A549 (cell line): ENCODE results near the gene PPM1H. TPM values are rescaled to one million over a fixed set of nuclear protein-coding genes. Genes with fewer than 3 reads are reported as not detected.
A peak's percentile ranks its signal among the peaks of the same experiment; 100 is the strongest.

Source experiments
- ATAC-seq, 2 experiments: fragments of 200-7000 bp in 1 of 2; fragments of >200 bp in 1 of 2; cut with Nextera tagmentation in 1 of 2; cut with Tn5 transposase in 1 of 2; 3 replicates each; pipeline versions ENCODE4 v1.8.0 to v1.9.1; 2018 to 2020; ENCODE audit warnings: mild to moderate bottlenecking in 1 of 2, moderate library complexity in 1 of 2
- CTCF ChIA-PET: fragments of 300-600 bp; sonication (Branson Sonifier 250); formaldehyde crosslinking; extraction: SDS; loops from one replicate; lab custom pipeline; 2021; ENCODE audit warnings: antibody characterized with exemption, inconsistent platforms; lab: Yijun Ruan, JAX
- POLR2A ChIA-PET: fragments of 350-600 bp; formaldehyde crosslinking; extraction: SDS; loops from one replicate; lab custom pipeline; 2021; ENCODE audit warnings: antibody characterized with exemption, inconsistent platforms; lab: Yijun Ruan, JAX
- DNase-seq, 2 experiments: peaks; one replicate each; pipeline versions ENCODE4 v3.0.0 to v3.0.0-alpha.2; 2011 to 2016; ENCODE audit warnings: low read depth in 1 of 2, low spot score in 1 of 2
- FAIRE-seq: peaks from 2 replicates; lab custom pipeline; 2011; peaks lifted over from hg19 to GRCh38; lab: Jason Lieb, UNC
- H3K27ac ChIP-seq, 2 experiments: fragments of >200 bp; sonication (Bioruptor Twin); formaldehyde crosslinking; 3 replicates each; pipeline ENCODE4 v1.5.1; 2016 to 2017
- H3K4me1 ChIP-seq: fragments of >200 bp; sonication (Bioruptor Twin); formaldehyde crosslinking; 3 replicates; pipeline ENCODE4 v1.6.1; 2016
- H3K4me2 ChIP-seq: fragments of >200 bp; sonication (Bioruptor Twin); formaldehyde crosslinking; 3 replicates; pipeline ENCODE4 v1.6.1; 2016
- H3K4me3 ChIP-seq: fragments of >200 bp; sonication (Bioruptor Twin); formaldehyde crosslinking; 3 replicates; pipeline ENCODE4 v1.5.1; 2016
- H3K9me3 ChIP-seq: fragments of >200 bp; sonication (Bioruptor Twin); formaldehyde crosslinking; 3 replicates; pipeline ENCODE4 v1.6.1; 2016
- CBX8 ChIP-seq: fragments of 200-600 bp; sonication (generic); IDR thresholded peaks from 2 replicates; pipeline ENCODE4 v1.6.1; 2016
- CHD4 ChIP-seq: fragments of 200-600 bp; sonication (generic); IDR thresholded peaks from 2 replicates; pipeline ENCODE4 v1.6.1; 2016; ENCODE audit warnings: antibody characterized with exemption, mild to moderate bottlenecking, borderline replicate concordance
- EHMT2 ChIP-seq: fragments of 200-600 bp; sonication (generic); IDR thresholded peaks from 2 replicates; pipeline ENCODE4 v1.6.1; 2016; ENCODE audit warnings: antibody characterized with exemption, low read depth, mild to moderate bottlenecking, moderate library complexity
- ESRRA ChIP-seq: fragments of 150-350 bp; IDR thresholded peaks from 2 replicates; pipeline ENCODE4 v1.6.1; 2014; ENCODE audit warnings: mild to moderate bottlenecking, low read length, borderline replicate concordance
- HDAC2 ChIP-seq: fragments of 200-600 bp; sonication (generic); IDR thresholded peaks from 2 replicates; pipeline ENCODE4 v1.6.1; 2016
- HOXA7 ChIP-seq: fragments of 250-450 bp; sonication (Bioruptor Pico); IDR thresholded peaks from 2 replicates; pipeline ENCODE4 v1.5.0; 2020; ENCODE audit warnings: mild to moderate bottlenecking, moderate library complexity
- HOXB13 ChIP-seq: fragments of 250-450 bp; sonication (Bioruptor Pico); IDR thresholded peaks from 2 replicates; pipeline ENCODE4 v1.5.0; 2020; ENCODE audit warnings: low read depth, mild to moderate bottlenecking, moderate library complexity
- JUNB ChIP-seq: fragments of >200 bp; sonication (Bioruptor Twin); formaldehyde crosslinking; IDR thresholded peaks from 2 replicates; pipeline ENCODE4 v1.6.1; 2016
- KDM1A ChIP-seq: fragments of 200-600 bp; sonication (generic); IDR thresholded peaks from 2 replicates; pipeline ENCODE4 v1.6.1; 2016; ENCODE audit warnings: low read depth, mild to moderate bottlenecking
- KDM5A ChIP-seq: fragments of 200-600 bp; sonication (generic); IDR thresholded peaks from 2 replicates; pipeline ENCODE4 v1.6.1; 2016; ENCODE audit warnings: antibody characterized with exemption, mild to moderate bottlenecking
- MAFK ChIP-seq: fragments of 450-650 bp; IDR thresholded peaks from 2 replicates; pipeline ENCODE4 v1.6.1; 2014; ENCODE audit not compliant: partially characterized antibody
- PHF8 ChIP-seq: fragments of 200-600 bp; sonication (generic); IDR thresholded peaks from 2 replicates; pipeline ENCODE4 v1.6.1; 2016; ENCODE audit warnings: low read depth, mild to moderate bottlenecking, antibody characterized with exemption, moderate library complexity, borderline replicate concordance
- RAD21 ChIP-seq, 2 experiments: fragments of >200 bp in 1 of 2; sonication (Bioruptor Twin) in 1 of 2; formaldehyde crosslinking in 1 of 2; IDR thresholded peaks in 1 of 2; conservative IDR thresholded peaks in 1 of 2; 2 replicates in 1 of 2; 3 replicates in 1 of 2; pipeline ENCODE4 v1.6.1; 2012 to 2018; ENCODE audit warnings: inconsistent platforms in 1 of 2
- ZSCAN20 ChIP-seq: fragments of 250-450 bp; sonication (Bioruptor Pico); IDR thresholded peaks from 2 replicates; pipeline ENCODE4 v1.8.0; 2022; ENCODE audit warnings: mild to moderate bottlenecking, moderate library complexity
- WGBS: methylation state at CpG from one replicate; pipeline ENCODE4 v1.1.6; 2017; ENCODE audit errors: missing lambda C conversion rate; 5-methylcytosine and 5-hydroxymethylcytosine counted together
- polyA plus RNA-seq, 4 experiments: library from polyadenylated mRNA; depleted of rRNA in 3 of 4; stranded (reverse); fragments of >200 nt; fragmentation: RNase III in 1 of 4; extraction: RNeasy Plus Mini Kit Qiagen cat#74134 plus additional on column Dnase treatment in 1 of 4; gene quantifications; 2 replicates in 3 of 4; 3 replicates in 1 of 4; pipeline ENCODE4 v1.2.3, GENCODE V29; 2011 to 2017
- TF ChIP-seq, protein P1 (sequence below): fragments of >200 bp; sonication (Bioruptor Twin); formaldehyde crosslinking; IDR thresholded peaks from 3 replicates; pipeline ENCODE4 v1.6.1; 2016
- TF ChIP-seq, protein P2 (sequence below): fragments of >200 bp; sonication (Bioruptor Twin); formaldehyde crosslinking; IDR thresholded peaks from 2 replicates; pipeline ENCODE4 v1.6.1; 2016
- TF ChIP-seq, protein P3 (sequence below): fragments of 450-650 bp; IDR thresholded peaks from 2 replicates; pipeline ENCODE4 v1.6.1; 2014; ENCODE audit warnings: antibody characterized with exemption
- TF ChIP-seq, protein P4 (sequence below): fragments of 250-450 bp; sonication (Bioruptor Pico); IDR thresholded peaks from 2 replicates; pipeline ENCODE4 v1.5.0; 2021; ENCODE audit warnings: mild to moderate bottlenecking, moderate library complexity, borderline replicate concordance

PPM1H gene
- polyA plus RNA-seq, 2 of the 4 experiments (the other 2 are of a cell fraction), result 7.8 TPM

DNA sequence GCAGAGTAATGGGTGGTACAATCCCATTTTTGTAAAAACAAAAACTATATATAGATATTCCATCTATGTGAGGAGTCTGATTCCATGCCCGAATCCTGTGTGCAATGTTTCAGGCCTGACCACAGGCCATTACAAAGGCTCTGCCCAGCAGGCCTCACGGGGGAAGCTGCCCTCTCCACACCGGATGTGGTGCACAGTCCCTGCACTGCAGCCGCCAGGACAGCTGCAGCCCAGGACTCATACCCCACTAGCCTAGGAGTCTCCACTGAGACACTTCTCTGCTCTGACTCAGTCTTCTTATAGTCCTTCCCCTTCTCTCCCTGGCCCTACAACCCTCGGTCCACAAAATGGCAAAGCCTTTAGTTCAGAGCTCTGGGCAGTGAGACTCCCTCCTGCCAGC, 190.4 kb downstream of the PPM1H start:
- peak in 1 of 2 experiments; percentile 44; a peak in 2 of 6 replicates for ATAC-seq

DNA sequence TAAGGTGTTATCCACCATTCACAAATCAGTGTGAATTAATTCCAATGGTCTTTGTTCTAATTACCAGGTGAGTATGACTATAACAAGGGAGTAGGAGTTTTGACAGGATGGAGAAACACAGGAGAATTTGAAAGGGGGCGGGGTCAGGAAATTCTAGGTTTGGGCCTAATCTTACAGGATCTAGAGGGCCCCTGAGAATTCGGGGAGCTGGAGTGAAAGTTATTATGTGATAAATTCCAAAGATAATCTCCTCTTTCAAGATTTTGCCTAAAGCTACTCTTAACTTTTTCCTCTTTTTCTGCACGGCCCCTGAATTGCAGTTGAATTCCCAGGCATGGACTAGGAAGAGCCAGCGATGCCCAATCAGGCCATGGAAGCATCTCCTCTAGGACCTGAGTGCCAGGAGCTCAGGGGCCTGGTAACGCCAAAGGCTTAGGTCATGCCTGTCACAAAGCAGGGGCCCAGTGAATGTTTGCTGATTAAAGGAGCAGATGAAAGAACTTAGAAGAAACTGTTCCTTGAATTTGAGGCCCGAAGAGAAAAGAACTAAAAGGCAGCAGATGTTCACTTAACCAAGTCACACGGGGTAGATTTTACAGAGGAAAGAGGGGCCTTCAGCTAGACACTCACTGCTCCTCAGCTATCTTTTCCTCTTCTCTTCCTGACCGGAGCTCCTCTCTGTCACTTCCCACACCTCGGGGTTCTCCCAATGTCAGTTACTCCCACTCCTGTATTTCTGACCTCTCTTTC, 195.5 kb downstream of the PPM1H start:
- Histone ChIP-seq H3K27ac (peak overlapping the region; percentile 15 to 94; a peak in 4 of 6 replicates), H3K4me2 (no peak overlapping the region), H3K4me3 (no peak overlapping the region), H3K9me3 (no peaks in the 10 kb centered on the region), H3K4me1 (peaks cover 38% of the 10 kb centered on the region)
- TF ChIP-seq CHD4 (no peak), HOXB13 (CRISPR knock-in tag) (no peak), EHMT2 (no peak), ZSCAN20 (CRISPR knock-in tag) (no peak), JUNB (no peak), HDAC2 (no peak), ESRRA (no peak), KDM1A (no peak), MAFK (no peak), KDM5A (no peak)
- TF ChIP-seq, protein P1, sequence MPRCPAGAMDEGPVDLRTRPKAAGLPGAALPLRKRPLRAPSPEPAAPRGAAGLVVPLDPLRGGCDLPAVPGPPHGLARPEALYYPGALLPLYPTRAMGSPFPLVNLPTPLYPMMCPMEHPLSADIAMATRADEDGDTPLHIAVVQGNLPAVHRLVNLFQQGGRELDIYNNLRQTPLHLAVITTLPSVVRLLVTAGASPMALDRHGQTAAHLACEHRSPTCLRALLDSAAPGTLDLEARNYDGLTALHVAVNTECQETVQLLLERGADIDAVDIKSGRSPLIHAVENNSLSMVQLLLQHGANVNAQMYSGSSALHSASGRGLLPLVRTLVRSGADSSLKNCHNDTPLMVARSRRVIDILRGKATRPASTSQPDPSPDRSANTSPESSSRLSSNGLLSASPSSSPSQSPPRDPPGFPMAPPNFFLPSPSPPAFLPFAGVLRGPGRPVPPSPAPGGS, result no peak
- TF ChIP-seq, protein P2, sequence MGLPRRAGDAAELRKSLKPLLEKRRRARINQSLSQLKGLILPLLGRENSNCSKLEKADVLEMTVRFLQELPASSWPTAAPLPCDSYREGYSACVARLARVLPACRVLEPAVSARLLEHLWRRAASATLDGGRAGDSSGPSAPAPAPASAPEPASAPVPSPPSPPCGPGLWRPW, result no peak
- TF ChIP-seq, protein P3, sequence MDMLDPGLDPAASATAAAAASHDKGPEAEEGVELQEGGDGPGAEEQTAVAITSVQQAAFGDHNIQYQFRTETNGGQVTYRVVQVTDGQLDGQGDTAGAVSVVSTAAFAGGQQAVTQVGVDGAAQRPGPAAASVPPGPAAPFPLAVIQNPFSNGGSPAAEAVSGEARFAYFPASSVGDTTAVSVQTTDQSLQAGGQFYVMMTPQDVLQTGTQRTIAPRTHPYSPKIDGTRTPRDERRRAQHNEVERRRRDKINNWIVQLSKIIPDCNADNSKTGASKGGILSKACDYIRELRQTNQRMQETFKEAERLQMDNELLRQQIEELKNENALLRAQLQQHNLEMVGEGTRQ, result no peak
- 89% methylated on average over 9 of the region's 9 CpGs for WGBS
- FAIRE-seq, result no peak
- CTCF ChIA-PET, result interaction anchor here (0.6 to 1.6 kb wide), 4 partner anchors 10 to 158 kb away, joined by 3 to 6 read pairs (median 3); no protein-coding TSS in a partner anchor
- POLR2A ChIA-PET, result interaction anchor here (1.1 kb wide), 1 partner anchor 46 kb away, joined by 3 read pairs; no protein-coding TSS in a partner anchor
- no peak for DNase-seq
- no peak for ATAC-seq

More for the DNA sequence above, 190.4 kb downstream of the PPM1H start:
- Histone ChIP-seq H3K4me2 (no peak overlapping the region), H3K9me3 (no peaks in the 10 kb centered on the region), H3K4me1 (peaks cover 25% of the 10 kb centered on the region), H3K27ac (peak overlapping the region; percentile 36 to 62; a peak in 4 of 6 replicates), H3K4me3 (no peak overlapping the region)
- FAIRE-seq (no peak), DNase-seq (no peak)
- TF ChIP-seq RAD21 (conservative IDR thresholded peaks at IDR 0.05 in 1 of 2, IDR thresholded peaks at IDR 0.05 in 1 of 2), result no peak
- ChIA-PET POLR2A (no interaction called here), CTCF (interaction anchor here (0.6 to 1.1 kb wide), 3 partner anchors 36 to 163 kb away, joined by 3 read pairs; no protein-coding TSS in a partner anchor)
- WGBS, result 94% methylated on average over 5 of the region's 5 CpGs

DNA sequence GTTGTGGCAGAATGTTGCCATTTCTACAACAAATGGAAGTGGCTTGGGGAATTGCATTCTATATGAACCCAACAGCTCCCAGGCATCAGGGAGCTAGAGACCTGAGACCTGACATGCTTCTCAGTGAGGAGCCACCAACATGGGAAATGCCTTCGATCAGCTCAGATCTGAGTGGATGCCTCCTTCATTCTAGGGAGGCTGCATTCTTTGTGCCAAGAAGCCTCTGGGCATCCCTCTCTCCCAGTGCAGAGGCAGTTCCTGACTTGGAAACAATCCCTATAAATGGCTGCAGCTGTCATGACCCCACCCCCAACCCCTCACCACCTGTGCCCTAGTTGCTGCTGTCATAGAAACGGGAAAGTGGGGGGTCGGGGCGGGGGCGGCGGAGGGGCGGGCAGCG, 196.3 kb downstream of the PPM1H start:
- ChIA-PET CTCF (interaction anchor here (0.7 to 1.6 kb wide), 6 partner anchors 9 to 157 kb away, joined by 3 to 6 read pairs (median 3); no protein-coding TSS in a partner anchor), POLR2A (interaction anchor here (1.1 kb wide), 1 partner anchor 47 kb away, joined by 3 read pairs; no protein-coding TSS in a partner anchor)
- Histone ChIP-seq H3K4me1 (peaks cover 46% of the 10 kb centered on the region), H3K27ac (peak overlapping the region; percentile 94 to 98), H3K4me3 (no peak overlapping the region), H3K9me3 (no peaks in the 10 kb centered on the region), H3K4me2 (peak overlapping the region; percentile 7; the same call in 1 of the 3 replicates)
- no peak for TF ChIP-seq CBX8
- no peak for TF ChIP-seq RAD21 (conservative IDR thresholded peaks at IDR 0.05 in 1 of 2, IDR thresholded peaks at IDR 0.05 in 1 of 2)
- no peak for TF ChIP-seq PHF8
- TF ChIP-seq, protein P4, sequence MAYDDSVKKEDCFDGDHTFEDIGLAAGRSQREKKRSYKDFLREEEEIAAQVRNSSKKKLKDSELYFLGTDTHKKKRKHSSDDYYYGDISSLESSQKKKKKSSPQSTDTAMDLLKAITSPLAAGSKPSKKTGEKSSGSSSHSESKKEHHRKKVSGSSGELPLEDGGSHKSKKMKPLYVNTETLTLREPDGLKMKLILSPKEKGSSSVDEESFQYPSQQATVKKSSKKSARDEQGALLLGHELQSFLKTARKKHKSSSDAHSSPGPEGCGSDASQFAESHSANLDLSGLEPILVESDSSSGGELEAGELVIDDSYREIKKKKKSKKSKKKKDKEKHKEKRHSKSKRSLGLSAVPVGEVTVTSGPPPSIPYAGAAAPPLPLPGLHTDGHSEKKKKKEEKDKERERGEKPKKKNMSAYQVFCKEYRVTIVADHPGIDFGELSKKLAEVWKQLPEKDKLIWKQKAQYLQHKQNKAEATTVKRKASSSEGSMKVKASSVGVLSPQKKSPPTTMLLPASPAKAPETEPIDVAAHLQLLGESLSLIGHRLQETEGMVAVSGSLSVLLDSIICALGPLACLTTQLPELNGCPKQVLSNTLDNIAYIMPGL (CRISPR knock-in tag), result no peak
- TF ChIP-seq HOXA7 (CRISPR knock-in tag), result no peak
- TF ChIP-seq MAFK, result no peak
- no peak for FAIRE-seq
- no peak for DNase-seq
- 83% methylated on average over 3 of the region's 8 CpGs for WGBS
- no peak for ATAC-seq
